ENCODE measurements around the gene MMP15. TPM values are rescaled to one million over a fixed set of nuclear protein-coding genes. Genes with fewer than 3 reads are reported as not detected.

The MMP15 gene
- total RNA-seq, 4 donors from 2014 or later, result 48.0 to 161 (median 92.3) TPM

GRCh38 chr16:58040945-58041627 is 15.5 kb downstream of the MMP15 start:
- 84% methylated on average over 9 of the region's 14 CpGs; no CpG with 5 or more reads in 1 of the 2 donors for WGBS, 2 donors (ENCODE audit: low coverage in 1 of 2)
- H3K27me3 ChIP-seq, result no peaks in the 10 kb centered on the region
- H3K4me3 ChIP-seq, result no peak overlapping the region
- DNase-seq, result no peak
- H3K9me3 ChIP-seq, result no peaks in the 10 kb centered on the region
- intact Hi-C loops (cut with DNase I; ENCODE audit: low total_unique reads), result no loop called here
- in situ Hi-C loops (cut with MboI; ENCODE audit: low pct_ligation_motif_present in 1 of 4, low pct_unique_long_range_greater_than_20kb in 1 of 4, low sequenced_read_pairs in 3 of 4), result no loop called here
- TF ChIP-seq POLR2AphosphoS5 (IDR thresholded peaks at IDR 0.05) (no peak), EP300 (IDR thresholded peaks at IDR 0.05; ENCODE audit: low read depth) (no peak), POLR2A (IDR thresholded peaks at IDR 0.05) (no peak), CTCF (IDR thresholded peaks at IDR 0.05) (no peak)
- peaks cover 0 to 5% (median 0%) of the 10 kb centered on the region in 4 donors for H3K36me3 ChIP-seq
- H3K4me1 ChIP-seq, result peaks cover 0 to 2% (median 0%) of the 10 kb centered on the region in 4 donors
- H3K27ac ChIP-seq, result no peak overlapping the region

GRCh38 chr16:58041628-58041955 is 16.0 kb downstream of the MMP15 start:
- no peak for DNase-seq
- no CpG with 5 or more reads among the region's 18 CpGs for WGBS, 2 donors (ENCODE audit: low coverage in 1 of 2)
- intact Hi-C loops (cut with DNase I; ENCODE audit: low total_unique reads), result no loop called here
- peaks cover 0 to 5% (median 0%) of the 10 kb centered on the region in 4 donors for H3K36me3 ChIP-seq
- no peak overlapping the region for H3K4me3 ChIP-seq
- H3K4me1 ChIP-seq, result peaks cover 0 to 7% (median 0%) of the 10 kb centered on the region in 4 donors
- no peak overlapping the region for H3K27ac ChIP-seq
- no peak for TF ChIP-seq POLR2AphosphoS5 (IDR thresholded peaks at IDR 0.05)
- TF ChIP-seq CTCF (IDR thresholded peaks at IDR 0.05), result no peak
- no peak for TF ChIP-seq EP300 (IDR thresholded peaks at IDR 0.05; ENCODE audit: low read depth)
- no peak for TF ChIP-seq POLR2A (IDR thresholded peaks at IDR 0.05)
- H3K27me3 ChIP-seq, result no peaks in the 10 kb centered on the region
- H3K9me3 ChIP-seq, result no peaks in the 10 kb centered on the region
- in situ Hi-C loops (cut with MboI; ENCODE audit: low pct_ligation_motif_present in 1 of 4, low pct_unique_long_range_greater_than_20kb in 1 of 4, low sequenced_read_pairs in 3 of 4), result no loop called here

GRCh38 chr16:58042001-58042885 is 16.7 kb downstream of the MMP15 start:
- in situ Hi-C loops (cut with MboI; ENCODE audit: low pct_ligation_motif_present in 1 of 4, low pct_unique_long_range_greater_than_20kb in 1 of 4, low sequenced_read_pairs in 3 of 4), result no loop called here
- 94 to 100% methylated on average over 1 to 22 of the region's 22 CpGs for WGBS, 2 donors (ENCODE audit: low coverage in 1 of 2)

More at GRCh38 chr16:58042001-58042885, 16.7 kb downstream of the MMP15 start:
- H3K36me3 ChIP-seq, result peaks cover 0 to 5% (median 0%) of the 10 kb centered on the region in 4 donors
- DNase-seq, result no peak
- TF ChIP-seq EP300 (IDR thresholded peaks at IDR 0.05; ENCODE audit: low read depth) (no peak), POLR2AphosphoS5 (IDR thresholded peaks at IDR 0.05) (no peak), POLR2A (IDR thresholded peaks at IDR 0.05) (no peak), CTCF (IDR thresholded peaks at IDR 0.05) (no peak)
- peaks cover 0 to 12% (median 1%) of the 10 kb centered on the region in 4 donors for H3K4me1 ChIP-seq
- no peaks in the 10 kb centered on the region for H3K9me3 ChIP-seq
- H3K27ac ChIP-seq, result no peak overlapping the region
- intact Hi-C loops (cut with DNase I; ENCODE audit: low total_unique reads), result no loop called here
- H3K27me3 ChIP-seq, result no peaks in the 10 kb centered on the region
- H3K4me3 ChIP-seq, result no peak overlapping the region

Measured in transverse colon (tissue), 4 donors.